ENCODE data around the gene CMYA5.

The CMYA5 gene

DNA sequence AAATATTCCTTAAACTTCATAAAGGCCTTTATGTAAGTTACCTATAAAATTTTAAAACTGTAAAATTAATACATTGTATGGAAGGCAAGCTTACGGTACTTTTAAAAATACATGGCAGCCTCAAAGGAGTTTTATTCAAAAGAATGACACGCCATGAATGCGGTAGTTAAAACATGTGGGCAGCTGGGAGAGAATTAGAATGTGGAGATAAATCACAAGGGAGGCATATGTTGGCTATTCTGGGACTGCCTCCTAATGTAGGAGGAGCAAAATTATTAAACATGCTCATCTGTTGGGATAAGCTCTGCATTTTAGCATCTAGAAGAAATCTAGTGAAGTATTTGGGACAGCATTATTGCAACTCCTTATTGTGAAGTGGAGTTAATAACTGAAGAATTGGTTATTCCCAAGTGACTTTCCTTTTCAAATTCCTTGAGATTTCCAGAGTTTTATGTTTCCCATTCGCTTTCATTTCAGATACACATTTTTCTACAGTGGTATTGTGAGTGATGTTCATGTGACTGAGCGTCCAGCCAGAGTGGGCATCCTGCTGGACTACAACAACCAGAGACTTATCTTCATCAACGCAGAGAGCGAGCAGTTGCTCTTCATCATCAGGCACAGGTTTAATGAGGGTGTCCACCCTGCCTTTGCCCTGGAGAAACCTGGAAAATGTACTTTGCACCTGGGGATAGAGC is 109.4 kb downstream of the CMYA5 start:
- no peaks in the 10 kb centered on the region for H3K4me1 ChIP-seq (ENCODE audit: insufficient read depth, low read length, severe bottlenecking)
- no peaks in the 10 kb centered on the region for H3K36me3 ChIP-seq (ENCODE audit: insufficient read depth, low read length)
- no peaks in the 10 kb centered on the region for H3K9me3 ChIP-seq (ENCODE audit: low read length)
- H3K27me3 ChIP-seq (ENCODE audit: insufficient read depth, low read length) = no peaks in the 10 kb centered on the region
- H2AFZ ChIP-seq (ENCODE audit: low read length) = no peak overlapping the region
- no peak for TF ChIP-seq EZH2 (IDR thresholded peaks at IDR 0.05; ENCODE audit: borderline replicate concordance, low read length)
- TF ChIP-seq CTCF (IDR thresholded peaks at IDR 0.05; ENCODE audit: low read length) = no peak
- no peak overlapping the region for H3K27ac ChIP-seq (ENCODE audit: low read depth, low read length, poor library complexity, severe bottlenecking)
- no peaks in the 10 kb centered on the region for H3F3A ChIP-seq (ENCODE audit: insufficient read depth, low read length)
- H3K9me2 ChIP-seq (ENCODE audit: low read depth, low read length) = no peaks in the 10 kb centered on the region
- no peak overlapping the region for H3K4me2 ChIP-seq (ENCODE audit: low read length)
- no peak overlapping the region for H3K4me3 ChIP-seq (ENCODE audit: low read depth, low read length, poor library complexity, severe bottlenecking)
- H3K9ac ChIP-seq (ENCODE audit: low read length) = no peak overlapping the region
- no peaks in the 10 kb centered on the region for H3K79me2 ChIP-seq (ENCODE audit: insufficient read depth, low read length)
- H4K20me1 ChIP-seq (ENCODE audit: insufficient read depth, low read length) = no peaks in the 10 kb centered on the region

DNA sequence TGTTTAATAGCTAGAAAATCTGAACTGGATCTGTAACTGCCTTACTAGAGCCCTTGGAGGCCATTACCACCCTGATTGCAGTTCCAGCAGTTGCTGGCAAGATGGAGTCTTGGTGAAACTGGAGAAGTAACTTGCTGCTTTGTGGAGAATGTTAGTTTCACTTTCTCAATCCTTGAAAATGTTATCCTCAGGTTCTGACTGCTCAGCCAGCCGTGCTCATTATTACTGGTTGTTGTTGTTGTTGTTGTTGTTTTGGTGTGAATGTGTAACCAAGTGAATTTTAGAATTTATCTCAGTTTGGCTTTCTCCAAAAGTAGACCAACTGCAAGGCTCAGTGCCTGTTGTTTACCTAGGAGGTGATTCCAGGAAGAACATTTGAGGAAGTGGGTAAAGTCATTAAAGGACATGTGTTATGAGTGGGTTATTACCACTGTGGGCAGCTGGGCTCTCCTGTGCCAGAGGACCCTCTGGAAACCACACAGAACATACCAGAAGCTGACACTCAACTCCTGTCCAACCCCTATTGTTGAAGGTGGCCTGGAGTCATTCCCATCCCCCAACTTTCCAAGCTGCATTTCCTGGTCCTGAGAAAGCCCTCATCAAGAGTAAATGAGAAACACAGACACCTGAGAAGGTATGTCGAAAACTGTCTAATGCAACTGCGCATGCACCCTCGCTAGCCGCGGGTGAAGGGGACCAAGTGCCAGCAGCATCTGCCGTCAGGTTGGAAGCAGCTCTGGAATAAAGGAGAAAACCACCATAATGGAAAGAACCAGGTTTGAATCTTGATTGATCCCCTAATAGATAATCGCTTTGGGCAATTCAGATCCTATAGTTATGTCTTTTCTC is 111.6 kb downstream of the CMYA5 start:
- no peaks in the 10 kb centered on the region for H3K4me1 ChIP-seq (ENCODE audit: insufficient read depth, low read length, severe bottlenecking)
- no peak overlapping the region for H3K4me2 ChIP-seq (ENCODE audit: low read length)
- H3F3A ChIP-seq (ENCODE audit: insufficient read depth, low read length) = no peaks in the 10 kb centered on the region
- no peaks in the 10 kb centered on the region for H3K9me3 ChIP-seq (ENCODE audit: low read length)
- H3K79me2 ChIP-seq (ENCODE audit: insufficient read depth, low read length) = no peaks in the 10 kb centered on the region
- TF ChIP-seq CTCF (IDR thresholded peaks at IDR 0.05; ENCODE audit: low read length) (no peak), EZH2 (IDR thresholded peaks at IDR 0.05; ENCODE audit: borderline replicate concordance, low read length) (no peak)
- H3K36me3 ChIP-seq (ENCODE audit: insufficient read depth, low read length) = no peaks in the 10 kb centered on the region
- H3K27ac ChIP-seq (ENCODE audit: low read depth, low read length, poor library complexity, severe bottlenecking) = no peak overlapping the region
- H3K27me3 ChIP-seq (ENCODE audit: insufficient read depth, low read length) = no peaks in the 10 kb centered on the region
- H3K9ac ChIP-seq (ENCODE audit: low read length) = no peak overlapping the region
- H3K9me2 ChIP-seq (ENCODE audit: low read depth, low read length) = no peaks in the 10 kb centered on the region
- H2AFZ ChIP-seq (ENCODE audit: low read length) = no peak overlapping the region
- no peaks in the 10 kb centered on the region for H4K20me1 ChIP-seq (ENCODE audit: insufficient read depth, low read length)
- H3K4me3 ChIP-seq (ENCODE audit: low read depth, low read length, poor library complexity, severe bottlenecking) = no peak overlapping the region

- Histone ChIP-seq H3K9me2 (ENCODE audit: low read depth, low read length) (no peaks in the 10 kb centered on the region), H3K9me3 (ENCODE audit: low read length) (no peaks in the 10 kb centered on the region), H3K9ac (ENCODE audit: low read length) (no peak overlapping the region), H3K27me3 (ENCODE audit: insufficient read depth, low read length) (no peaks in the 10 kb centered on the region), H3K79me2 (ENCODE audit: insufficient read depth, low read length) (no peaks in the 10 kb centered on the region), H2AFZ (ENCODE audit: low read length) (no peak overlapping the region), H3K27ac (ENCODE audit: low read depth, low read length, poor library complexity, severe bottlenecking) (no peak overlapping the region), H3K4me2 (ENCODE audit: low read length) (no peak overlapping the region), H3K36me3 (ENCODE audit: insufficient read depth, low read length) (no peaks in the 10 kb centered on the region), H3K4me3 (ENCODE audit: low read depth, low read length, poor library complexity, severe bottlenecking) (no peak overlapping the region), H3F3A (ENCODE audit: insufficient read depth, low read length) (no peaks in the 10 kb centered on the region), H4K20me1 (ENCODE audit: insufficient read depth, low read length) (no peaks in the 10 kb centered on the region), H3K4me1 (ENCODE audit: insufficient read depth, low read length, severe bottlenecking) (no peaks in the 10 kb centered on the region)
- TF ChIP-seq EZH2 (IDR thresholded peaks at IDR 0.05; ENCODE audit: borderline replicate concordance, low read length) = no peak
- no peak for TF ChIP-seq CTCF (IDR thresholded peaks at IDR 0.05; ENCODE audit: low read length)
These were observed 112.8 kb downstream of the CMYA5 start for GRCh38 chr5:79802406-79802805.

Measured in OCI-LY1 (cell line).